HK-2 (cell line): ENCODE measurements around the gene PHF11.

ENCODE experiments used
- DNase-seq: peaks from one replicate; pipeline ENCODE4 v3.0.0-alpha.2; 2018; ENCODE audit not compliant: unreplicated experiment

The PHF11 gene

DNA sequence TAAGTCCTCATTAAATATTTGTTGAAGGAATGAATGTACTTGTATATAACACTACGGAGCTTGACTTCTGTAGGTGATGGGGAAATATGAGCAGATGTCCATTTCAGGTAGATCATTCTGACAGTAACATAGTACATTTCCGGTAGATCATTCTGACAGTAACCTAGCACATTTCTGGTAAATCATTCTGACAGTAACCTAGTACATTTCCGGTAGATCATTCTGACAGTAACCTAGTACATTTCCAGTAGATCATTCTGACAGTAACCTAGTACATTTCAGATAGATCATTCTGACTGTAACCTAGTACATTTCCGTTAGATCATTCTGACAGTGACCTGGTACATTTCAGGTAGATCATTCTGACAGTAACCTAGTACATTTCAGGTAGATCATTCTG, 2.5 kb downstream of the PHF11 start:
- DNase-seq, result no peak

DNA sequence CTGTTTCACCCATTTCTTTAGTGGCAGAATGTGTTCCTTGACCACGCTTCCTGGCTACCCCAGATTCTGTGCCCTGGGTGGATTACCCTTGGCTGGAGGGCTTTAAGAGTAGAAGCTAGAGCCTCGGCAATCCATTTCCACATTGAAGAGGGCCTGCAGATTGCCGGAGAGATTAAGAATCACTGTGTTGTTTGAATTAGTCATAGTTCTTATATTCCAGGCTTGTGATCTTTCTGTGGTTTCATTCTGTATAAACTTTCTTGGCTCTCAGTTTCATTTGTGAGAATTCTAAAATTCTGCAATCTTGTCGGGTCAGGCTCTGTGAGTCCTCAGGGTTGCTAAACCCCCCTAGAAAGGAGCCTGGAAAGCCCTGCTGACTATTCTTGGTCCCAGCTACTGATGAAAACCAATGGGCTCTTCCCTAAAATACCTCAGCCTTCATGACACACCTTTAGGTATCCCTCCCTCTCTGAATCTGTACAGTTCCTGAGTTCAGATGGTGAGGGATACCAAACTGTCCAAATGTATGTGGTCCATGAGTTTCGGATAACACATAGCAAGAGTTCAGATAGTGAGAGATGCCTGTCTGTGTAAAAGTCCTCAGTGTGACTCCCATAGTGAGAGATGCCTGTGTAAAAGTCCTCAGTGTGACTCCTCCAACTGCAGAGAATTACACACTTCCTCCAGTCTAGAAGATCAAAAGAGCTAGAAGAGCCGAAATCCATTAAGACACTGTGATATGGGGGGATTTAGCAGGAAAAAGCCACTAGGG, 4.3 kb downstream of the PHF11 start:
- DNase-seq, result no peak

DNA sequence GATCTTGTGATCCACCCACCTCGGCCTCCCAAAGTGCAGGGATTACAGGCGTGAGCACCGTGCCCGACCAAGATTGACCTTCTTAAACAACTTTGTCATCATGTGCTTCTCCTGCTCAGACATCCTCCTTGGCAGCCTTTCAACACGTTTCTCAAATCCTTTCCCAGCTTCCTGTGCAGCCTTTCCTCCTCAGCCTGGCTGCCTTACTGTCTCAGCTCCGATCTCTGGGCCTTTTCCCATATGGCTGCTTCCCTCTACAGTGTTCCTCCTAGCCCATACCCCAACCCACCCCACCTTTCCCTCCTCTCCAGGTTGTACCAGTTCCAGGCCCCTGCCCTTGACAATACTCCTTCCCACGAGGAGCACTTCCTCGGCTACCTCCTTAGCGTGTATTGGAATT, 7.2 kb downstream of the PHF11 start:
- no peak for DNase-seq

DNA sequence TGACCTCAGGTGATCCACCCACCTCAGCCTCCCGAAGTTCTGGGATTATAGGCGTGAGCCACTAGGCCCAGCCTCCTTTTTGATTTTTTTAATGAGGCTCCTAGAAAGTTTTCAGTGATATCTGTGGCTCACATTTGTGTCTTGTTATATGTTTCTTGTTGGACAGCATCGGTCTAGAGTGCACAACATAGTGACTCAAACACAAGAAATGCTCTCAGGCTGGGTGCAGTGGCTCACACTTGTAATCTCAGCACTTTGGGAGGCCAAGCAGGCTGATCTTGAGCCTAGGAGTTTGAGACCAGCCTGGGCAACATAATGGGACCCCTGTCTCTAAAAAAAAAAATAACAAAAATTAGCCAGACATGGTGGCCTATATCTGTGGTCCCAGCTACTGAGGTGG, 8.2 kb downstream of the PHF11 start:
- no peak for DNase-seq

DNA sequence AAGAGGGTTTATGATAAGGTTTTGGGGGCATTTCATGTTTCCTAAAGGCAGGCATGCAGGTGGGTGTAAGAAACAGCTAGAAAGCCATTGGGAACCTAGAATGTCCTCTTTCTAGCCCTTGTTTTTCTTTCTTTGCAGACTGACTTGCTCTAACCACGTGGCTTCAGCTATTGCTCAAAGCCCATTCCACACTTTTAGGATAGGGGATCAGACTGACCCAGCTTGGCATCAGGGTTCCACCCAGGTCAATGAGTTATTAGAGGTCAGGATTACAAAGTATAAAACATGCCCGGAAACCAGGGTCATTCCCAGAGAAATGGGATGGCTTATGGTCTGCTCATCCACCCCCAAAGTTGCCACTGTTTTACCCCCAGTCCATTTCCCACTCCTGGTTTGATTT, 16.8 kb downstream of the PHF11 start:
- no peak for DNase-seq

DNA sequence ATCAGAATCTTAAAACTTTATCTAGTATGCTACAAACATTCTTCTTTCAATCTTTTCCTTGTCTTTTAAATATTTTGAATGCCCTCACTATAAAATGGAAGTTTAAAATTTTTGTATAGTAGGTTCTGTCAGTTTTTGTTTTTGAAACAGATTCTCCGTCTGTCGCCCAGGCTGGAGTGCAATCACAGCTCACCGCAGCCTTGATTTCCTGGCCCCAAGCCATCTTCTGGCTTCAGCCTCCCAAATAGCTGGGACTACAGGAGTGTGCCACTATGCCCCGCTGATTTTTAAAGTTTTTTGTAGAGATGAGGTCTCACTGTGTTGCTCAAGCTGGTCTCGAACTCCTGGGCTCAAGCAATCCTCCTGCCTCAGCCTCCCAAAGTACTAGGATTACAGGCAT, 20.7 kb downstream of the PHF11 start:
- no peak for DNase-seq

DNA sequence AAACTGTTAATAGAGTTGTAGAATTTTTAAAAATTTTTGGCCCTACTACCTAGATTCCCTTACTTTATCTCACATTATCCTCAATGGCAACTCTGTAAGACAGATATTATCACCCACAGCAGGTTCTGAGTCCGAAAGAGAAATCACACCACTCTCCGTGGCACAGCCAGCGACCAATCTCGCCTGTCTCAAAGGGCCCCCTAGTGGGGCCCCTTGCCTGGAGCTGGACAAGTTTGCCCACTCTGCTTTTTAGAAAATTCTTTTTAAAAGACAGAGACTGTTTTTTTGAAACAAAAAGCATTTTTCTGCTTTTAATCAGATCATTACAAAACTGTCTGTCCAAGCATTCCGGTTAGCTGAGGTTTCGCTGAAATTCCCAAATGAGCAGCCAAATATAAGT, 21.7 kb downstream of the PHF11 start:
- no peak for DNase-seq

DNA sequence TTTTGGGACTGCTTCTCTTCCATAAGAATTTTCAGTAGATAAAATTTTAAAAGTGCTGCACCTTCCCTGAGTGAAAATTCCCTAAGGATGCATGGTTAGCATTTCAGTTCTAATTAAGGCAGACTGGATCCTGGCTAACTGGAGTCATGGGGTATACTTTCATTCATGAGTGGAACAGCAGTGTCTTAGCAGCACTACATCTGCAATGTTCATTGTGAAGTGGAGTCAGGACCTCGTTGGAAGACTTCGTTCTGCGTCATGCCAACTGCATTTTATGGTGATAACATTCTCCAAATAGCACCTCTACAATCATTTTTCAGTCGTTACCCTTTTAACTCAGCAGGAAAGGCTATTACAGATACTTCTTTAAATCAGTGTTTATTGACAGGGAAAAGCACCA, 25.5 kb downstream of the PHF11 start:
- no peak for DNase-seq

DNA sequence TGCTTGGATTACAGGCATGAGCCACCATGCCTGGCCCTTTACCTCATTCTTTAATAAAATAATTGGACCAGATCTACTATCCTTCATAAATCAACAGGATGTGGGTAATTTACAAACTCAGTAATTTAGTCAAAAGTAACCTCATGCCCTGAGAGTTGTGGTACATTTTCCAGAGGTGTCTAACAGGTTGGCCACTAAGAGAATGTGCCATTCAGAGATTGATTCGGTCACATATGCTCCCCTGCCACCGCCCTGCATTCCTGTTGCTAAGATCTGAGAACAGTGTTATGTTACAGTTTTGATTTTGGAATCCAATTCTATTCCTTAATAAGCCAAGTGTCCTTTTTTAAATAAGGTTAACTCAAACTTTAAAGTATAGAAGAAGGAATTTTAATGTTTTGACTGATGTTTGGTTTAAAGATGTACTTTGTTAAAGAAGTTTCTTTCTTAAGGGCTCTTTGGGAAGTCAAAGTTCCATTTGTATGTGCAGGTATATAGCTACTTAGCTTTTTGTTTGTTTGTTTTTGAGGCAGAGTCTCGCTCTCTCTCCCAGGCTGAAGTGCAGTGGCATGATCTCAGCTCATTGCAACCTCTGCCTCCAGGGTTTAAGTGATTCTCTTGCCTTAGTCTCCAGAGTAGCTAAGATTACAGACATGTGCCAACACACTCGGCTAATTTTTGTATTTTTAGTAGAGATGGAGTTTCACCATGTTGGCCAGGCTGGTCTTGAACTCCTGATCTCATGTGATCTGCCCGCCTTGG, 29.2 kb downstream of the PHF11 start:
- DNase-seq, result no peak

DNA sequence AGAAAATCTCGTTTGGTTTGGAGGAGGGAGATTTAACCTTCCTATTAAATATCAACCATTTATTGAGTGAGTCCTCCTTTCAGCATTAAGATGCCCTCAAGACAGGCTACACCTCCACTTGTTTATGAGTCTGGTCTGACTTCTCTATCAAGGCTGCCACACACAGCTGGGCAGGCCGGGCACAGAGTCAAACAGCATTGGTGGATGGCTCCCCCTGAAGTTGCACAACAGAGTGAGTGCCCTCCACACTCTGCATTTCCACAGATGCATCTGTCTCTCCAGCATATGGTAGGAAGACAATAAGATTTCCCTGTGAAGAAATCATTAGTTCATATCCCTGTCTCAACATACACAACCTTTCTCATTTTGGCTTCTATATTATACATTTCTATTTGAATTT, 31.4 kb downstream of the PHF11 start:
- DNase-seq, result no peak

DNA sequence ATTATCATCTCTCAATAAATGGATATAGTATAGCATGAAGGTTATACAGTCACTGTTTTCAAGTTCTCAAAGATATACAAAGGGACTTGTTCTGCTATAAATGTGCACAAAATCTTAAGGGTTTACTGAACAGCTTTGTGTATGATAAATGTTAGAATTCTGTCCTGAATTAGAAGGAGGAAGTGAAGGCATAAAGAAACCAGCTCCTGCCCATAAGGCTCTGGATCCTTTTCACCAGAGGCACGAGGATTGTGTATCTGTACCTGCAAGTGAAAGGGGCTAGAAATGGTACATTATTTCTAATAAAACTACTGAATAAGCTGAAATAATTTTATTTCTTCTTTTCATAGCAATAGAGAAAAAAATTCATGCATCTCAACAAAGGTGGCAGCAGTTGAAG, 32.4 kb downstream of the PHF11 start:
- no peak for DNase-seq

DNA sequence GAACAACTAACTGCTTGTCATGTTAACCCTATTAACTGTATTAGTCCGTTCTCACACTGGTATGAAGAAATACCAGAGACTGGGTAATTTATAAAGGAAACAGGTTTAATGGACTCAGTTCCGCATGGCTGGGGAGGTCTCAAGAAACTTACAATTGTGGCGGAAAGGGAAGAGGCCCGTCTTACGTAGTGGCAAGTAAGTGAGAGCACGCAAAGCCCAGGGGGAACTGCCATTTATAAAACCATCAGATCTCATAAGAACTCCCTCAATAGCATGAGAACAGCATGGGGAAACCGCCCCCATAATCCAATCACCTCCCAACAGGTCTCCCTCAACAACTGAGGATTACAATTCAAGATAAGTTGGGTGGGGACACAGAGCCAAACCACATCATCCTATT, 34.7 kb downstream of the PHF11 start:
- no peak for DNase-seq

DNA sequence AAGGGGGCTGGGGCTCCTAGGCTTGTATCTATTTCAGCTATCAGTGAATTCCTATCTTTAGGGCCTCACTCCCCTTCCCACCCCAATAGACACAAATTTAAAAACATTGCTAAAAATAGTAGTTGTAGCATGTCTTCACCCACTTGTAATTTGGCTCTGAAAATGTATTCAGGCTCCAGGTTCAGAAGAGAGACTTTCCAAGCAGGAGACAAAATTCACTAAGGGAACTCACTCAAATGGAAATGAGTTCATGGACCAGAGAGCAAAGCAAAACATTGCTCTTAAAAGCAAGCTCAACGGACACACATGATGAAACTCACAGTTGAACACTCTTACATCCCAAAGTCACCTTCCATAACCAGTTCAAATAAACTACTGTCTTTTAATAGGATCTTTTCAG, 36.8 kb downstream of the PHF11 start:
- no peak for DNase-seq

DNA sequence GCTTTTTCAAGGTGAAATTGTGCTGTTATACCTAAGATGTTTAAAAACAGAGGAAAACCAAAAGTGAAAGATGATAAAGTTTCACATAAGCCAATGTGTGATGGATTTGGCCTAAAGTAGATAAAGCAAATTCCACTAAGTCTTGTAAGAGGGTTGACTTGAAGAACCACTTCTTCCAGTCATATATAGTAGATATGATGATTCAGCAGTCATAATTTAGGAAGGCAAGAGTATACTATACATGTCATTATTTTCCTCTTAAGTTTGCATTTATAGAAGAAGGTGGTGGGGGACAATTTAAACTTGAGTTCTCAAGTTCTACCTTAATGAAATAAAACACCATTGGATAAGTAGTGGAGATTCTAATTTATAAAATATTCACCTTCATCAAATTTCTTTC, 37.3 kb downstream of the PHF11 start:
- DNase-seq, result no peak

DNA sequence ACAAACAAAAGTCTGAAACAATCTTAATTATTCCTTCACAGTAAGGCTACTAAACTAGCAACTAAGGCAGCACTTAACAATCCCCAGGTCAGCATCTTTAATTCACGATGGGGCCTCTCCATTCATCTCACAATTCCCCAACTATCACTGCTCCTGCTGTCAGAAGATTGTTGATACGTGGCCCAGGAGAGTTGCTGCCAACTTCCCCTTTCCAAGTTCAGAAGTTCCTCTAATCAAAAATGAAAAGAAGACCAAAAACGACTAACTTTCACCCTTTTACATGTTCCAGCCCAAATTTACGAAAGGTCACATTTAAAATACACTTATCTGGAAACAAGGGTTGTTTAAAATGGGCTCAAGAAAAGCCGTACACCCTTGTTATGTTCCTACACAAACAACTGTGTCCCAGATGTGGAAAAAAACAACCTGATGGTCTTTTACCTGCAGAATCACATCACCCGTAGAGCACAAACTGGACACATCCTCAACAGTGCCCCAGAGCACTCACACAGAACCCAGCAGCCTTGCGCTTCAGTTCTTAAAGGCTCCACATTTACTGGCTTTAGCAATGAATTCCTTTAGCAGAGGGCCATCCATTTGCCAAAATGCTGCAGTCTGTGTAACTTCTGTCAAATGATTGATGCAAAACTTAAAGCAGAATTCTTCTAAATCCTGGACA, 38.0 kb downstream of the PHF11 start:
- no peak for DNase-seq

DNA sequence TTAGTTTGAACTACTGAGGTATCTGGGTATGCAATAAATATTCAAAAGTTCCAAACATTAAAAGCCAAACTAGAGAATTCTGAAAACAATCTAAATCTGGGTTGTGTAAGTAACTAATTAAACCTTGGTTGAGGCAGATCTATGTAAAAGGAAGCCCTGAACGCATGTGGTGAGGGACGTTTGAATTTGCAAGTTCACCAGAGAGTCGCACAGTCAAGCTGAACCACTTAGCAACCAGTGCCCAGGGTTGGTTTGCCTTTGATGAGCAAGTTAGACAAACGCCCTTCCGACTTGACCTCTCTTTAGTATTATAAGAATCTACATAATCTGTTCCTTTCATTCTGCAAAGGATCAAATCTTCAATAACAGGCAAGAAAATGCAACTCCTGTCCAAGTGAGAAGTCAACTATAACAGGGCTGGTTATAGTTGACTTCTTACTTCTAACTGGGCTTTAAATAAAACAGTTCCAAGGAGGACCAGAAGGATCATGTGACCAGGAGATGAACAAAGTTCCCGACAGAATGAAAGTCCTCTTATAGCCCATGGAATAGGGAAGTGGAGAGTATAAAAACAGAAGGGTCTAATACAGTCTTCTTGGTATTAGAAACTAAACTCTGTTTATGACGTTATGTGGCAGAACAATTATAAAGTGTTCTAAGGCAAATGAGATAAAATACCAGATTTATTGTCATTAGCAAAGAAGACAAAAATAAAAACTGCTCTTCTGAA, 40.6 kb downstream of the PHF11 start:
- no peak for DNase-seq

DNA sequence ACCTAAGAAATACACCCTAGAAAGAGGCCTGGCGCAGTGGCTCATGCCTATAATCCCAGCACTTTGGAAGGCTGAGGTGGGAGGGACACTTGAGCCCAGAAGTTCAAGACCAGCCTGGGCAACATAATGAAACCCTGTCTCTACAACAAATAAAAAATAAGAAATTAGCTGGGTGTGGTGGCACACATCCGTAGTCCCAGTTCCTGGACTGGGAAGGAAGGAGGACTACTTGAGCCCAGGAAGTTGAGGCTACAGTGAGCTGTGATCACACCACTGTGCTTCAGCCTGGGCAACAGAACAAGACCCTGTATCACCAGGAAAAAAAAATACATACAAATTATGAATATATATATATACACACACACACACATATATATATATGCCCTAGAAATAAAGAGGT, 42.7 kb downstream of the PHF11 start:
- no peak for DNase-seq

DNA sequence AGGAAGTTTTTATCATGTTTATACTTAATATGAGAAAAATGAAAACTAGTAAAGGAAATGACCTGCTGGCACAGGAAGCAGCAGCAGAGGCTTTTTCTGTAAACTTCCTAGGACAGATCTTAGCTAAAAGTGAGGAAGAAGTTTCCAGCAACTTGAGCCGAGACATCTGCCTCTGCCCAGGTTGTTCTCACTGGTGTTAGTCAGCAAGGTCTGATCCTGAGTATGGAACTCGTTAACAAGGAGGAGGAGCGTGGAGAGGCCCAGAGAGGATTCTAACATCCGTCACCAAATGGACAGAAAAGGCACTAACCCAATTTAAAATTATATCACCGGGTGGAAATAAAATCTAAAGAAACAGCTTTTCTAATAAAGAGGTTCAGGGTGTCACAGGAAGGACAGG, 43.6 kb downstream of the PHF11 start:
- DNase-seq, result no peak

DNA sequence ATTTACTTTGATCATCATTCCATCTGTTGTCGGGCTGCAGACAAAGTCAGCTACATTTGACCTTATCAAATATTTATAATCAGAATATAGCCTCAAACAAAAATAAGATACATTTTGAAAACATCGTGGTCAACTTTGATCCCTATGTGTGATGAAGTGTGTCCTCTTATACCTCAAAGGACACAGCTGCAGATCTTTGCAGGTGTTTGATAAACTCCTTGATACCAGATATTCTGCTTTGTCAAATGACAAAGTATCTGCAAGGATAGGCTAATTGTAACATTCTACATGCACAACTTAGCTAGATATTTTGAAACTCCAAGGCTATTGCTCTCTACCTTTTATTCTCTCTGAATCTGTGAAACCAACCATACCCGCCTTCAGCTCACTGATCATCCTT, 44.0 kb downstream of the PHF11 start:
- DNase-seq, result no peak

DNA sequence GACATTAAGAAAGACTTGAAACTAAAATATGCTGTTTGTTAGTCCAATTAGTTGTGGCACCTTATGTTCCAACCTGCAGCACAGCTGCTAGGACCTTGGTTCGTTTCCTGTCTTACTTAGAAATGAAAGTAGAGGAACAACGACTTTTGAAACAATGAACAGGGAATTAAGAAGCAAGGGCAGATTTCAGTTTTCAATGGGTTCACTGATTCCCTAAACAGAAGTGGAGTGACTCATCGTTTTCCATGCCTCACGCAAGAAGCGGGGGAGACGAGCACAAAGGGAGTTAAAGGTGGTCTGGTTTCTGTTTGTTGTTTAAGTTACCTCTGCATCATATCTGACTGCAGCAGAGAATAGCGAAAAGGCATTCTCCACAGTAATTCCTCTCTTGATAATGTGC, 44.8 kb downstream of the PHF11 start:
- no peak for DNase-seq

DNA sequence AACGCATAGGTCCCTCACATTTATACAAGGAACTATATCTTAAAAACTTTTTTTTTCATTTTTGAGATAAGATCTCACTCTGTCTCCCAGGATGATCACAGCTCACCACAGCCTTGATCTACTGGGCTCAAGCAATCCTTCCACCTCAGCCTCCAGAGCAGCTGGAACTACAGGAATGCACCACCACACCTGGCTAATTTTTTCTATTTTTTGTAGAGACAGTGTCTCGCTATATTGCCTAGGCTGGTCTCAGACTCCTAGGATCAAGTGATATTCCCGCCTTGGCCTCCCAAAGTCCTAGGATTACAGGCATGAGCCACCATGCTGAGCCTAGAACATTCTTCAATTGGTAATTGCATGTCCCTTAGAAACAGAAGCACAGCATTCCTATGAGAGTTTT, 47.9 kb downstream of the PHF11 start:
- no peak for DNase-seq

DNA sequence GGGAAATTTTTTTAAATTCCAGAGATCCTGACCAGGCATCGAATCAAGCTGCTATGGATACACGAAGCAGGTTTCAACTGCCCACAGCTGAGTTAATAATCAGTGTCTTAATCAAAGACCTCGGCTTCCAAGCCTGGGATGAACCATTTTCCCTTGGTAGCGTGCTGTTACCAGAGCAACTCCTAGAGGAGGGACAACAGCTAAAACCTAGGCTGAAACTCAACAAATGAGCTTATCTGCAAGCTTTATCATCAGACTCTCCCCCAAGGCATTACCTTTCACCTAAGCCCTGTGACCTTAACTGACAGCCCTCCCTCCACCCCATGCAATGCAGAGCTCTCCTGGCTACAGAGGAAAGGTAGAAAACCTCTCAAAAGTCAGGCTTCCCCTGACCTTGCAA, 49.9 kb downstream of the PHF11 start:
- no peak for DNase-seq
